HEK293T (cell line): Measurements from ENCODE around the gene PRKACG.

ENCODE experiments used
- BHLHE40 ChIP-seq: fragments of 450-650 bp; IDR thresholded peaks from 2 replicates; pipeline ENCODE4 v1.6.1; 2016; ENCODE audit warnings: mild to moderate bottlenecking, moderate library complexity, borderline replicate concordance
- FOXK2 ChIP-seq: fragments of 450-650 bp; IDR thresholded peaks from 2 replicates; pipeline ENCODE4 v1.6.1; 2016; ENCODE audit warnings: mild to moderate bottlenecking
- FOXM1 ChIP-seq: fragments of 450-650 bp; IDR thresholded peaks from 2 replicates; pipeline ENCODE4 v1.6.1; 2017; ENCODE audit warnings: mild to moderate bottlenecking, borderline replicate concordance
- L3MBTL2 ChIP-seq: fragments of 450-650 bp; conservative IDR thresholded peaks from 2 replicates; pipeline ENCODE4 v1.6.1; 2016; ENCODE audit warnings: mild to moderate bottlenecking
- NFRKB ChIP-seq: fragments of 450-650 bp; IDR thresholded peaks from 2 replicates; pipeline ENCODE4 v1.6.1; 2016; ENCODE audit warnings: mild to moderate bottlenecking, moderate library complexity
- PKNOX1 ChIP-seq: fragments of 450-650 bp; IDR thresholded peaks from 2 replicates; pipeline ENCODE4 v1.6.1; 2016
- SP1 ChIP-seq: fragments of 450-650 bp; IDR thresholded peaks from 2 replicates; pipeline ENCODE4 v1.6.1; 2017
- SUZ12 ChIP-seq: fragments of 450-650 bp; IDR thresholded peaks from 2 replicates; pipeline ENCODE4 v1.6.1; 2016; ENCODE audit warnings: mild to moderate bottlenecking
- TARDBP ChIP-seq: fragments of 450-650 bp; IDR thresholded peaks from 2 replicates; pipeline ENCODE4 v1.6.1; 2016
- ZNF384 ChIP-seq: fragments of 450-650 bp; IDR thresholded peaks from 2 replicates; pipeline ENCODE4 v1.6.1; 2016

- no peak for TF ChIP-seq BHLHE40
- TF ChIP-seq SP1 = no peak
- no peak for TF ChIP-seq TARDBP
- TF ChIP-seq FOXK2 = no peak
- TF ChIP-seq PKNOX1 = no peak
- no peak for TF ChIP-seq NFRKB
- TF ChIP-seq FOXM1 = no peak
- no peak for TF ChIP-seq ZNF384
- TF ChIP-seq SUZ12 = no peak
- TF ChIP-seq L3MBTL2 = no peak
These were observed 22.4 kb upstream of the PRKACG start for GRCh38 chr9:69036309-69036708.
